BJ (cell line): ENCODE results near the gene UBAP1. TPM values are rescaled to one million over a fixed set of nuclear protein-coding genes. Genes with fewer than 3 reads are reported as not detected.

ENCODE experiments used
- CTCF ChIA-PET: fragments of 350-600 bp; formaldehyde crosslinking; extraction: SDS; loops from one replicate; lab custom pipeline; 2021; ENCODE audit warnings: antibody characterized with exemption, inconsistent platforms; lab: Yijun Ruan, JAX
- POLR2A ChIA-PET: fragments of 300-600 bp; sonication (Branson Sonifier 250); formaldehyde crosslinking; extraction: SDS; loops from one replicate; lab custom pipeline; 2021; ENCODE audit warnings: antibody characterized with exemption; lab: Charles Lee
- DNase-seq: peaks from one replicate; pipeline ENCODE4 v3.0.0-alpha.2; 2011; ENCODE audit warnings: low read depth
- H3K27me3 ChIP-seq: 2 replicates; pipeline ENCODE4 v1.6.0; 2011; ENCODE audit warnings: low read length; ENCODE audit not compliant: control insufficient read depth, insufficient read depth
- H3K36me3 ChIP-seq: 2 replicates; pipeline ENCODE4 v1.5.1; 2011; ENCODE audit warnings: low read length; ENCODE audit not compliant: control insufficient read depth, insufficient read depth
- H3K4me3 ChIP-seq: 2 replicates; pipeline ENCODE4 v1.5.1; 2011; ENCODE audit warnings: low read depth, mild to moderate bottlenecking, control low read depth, low read length
- CTCF ChIP-seq: IDR thresholded peaks from 2 replicates; pipeline ENCODE4 v1.5.1; 2011; ENCODE audit warnings: low read depth, mild to moderate bottlenecking, control low read depth, inconsistent platforms, low read length, moderate library complexity; ENCODE audit not compliant: insufficient read depth
- polyA plus RNA-seq: library from polyadenylated mRNA; depleted of rRNA; stranded (reverse); fragments of >200 nt; gene quantifications from 2 replicates; pipeline ENCODE4 v1.2.3, GENCODE V29; 2011

UBAP1 gene
- polyA plus RNA-seq, 1 experiment = 65.5 TPM

GRCh38 chr9:34203275-34203991, 24.6 kb downstream of the UBAP1 start:
- peaks cover 1% of the 10 kb centered on the region; the same call in 1 of the 2 replicates for H3K36me3 ChIP-seq
- CTCF ChIA-PET = interaction anchor here (0.6 kb wide), 1 partner anchor 580 kb away, joined by 3 read pairs; no protein-coding TSS in a partner anchor
- POLR2A ChIA-PET = no interaction called here
- no peak overlapping the region for H3K4me3 ChIP-seq
- no peak for DNase-seq
- no peak for TF ChIP-seq CTCF
- no peaks in the 10 kb centered on the region for H3K27me3 ChIP-seq

GRCh38 chr9:34203992-34204635, 25.3 kb downstream of the UBAP1 start:
- Histone ChIP-seq H3K36me3 (peaks cover 1% of the 10 kb centered on the region; the same call in 1 of the 2 replicates), H3K4me3 (no peak overlapping the region), H3K27me3 (no peaks in the 10 kb centered on the region)
- CTCF ChIA-PET = no interaction called here
- TF ChIP-seq CTCF = no peak
- POLR2A ChIA-PET = no interaction called here
- DNase-seq = no peak

DNA sequence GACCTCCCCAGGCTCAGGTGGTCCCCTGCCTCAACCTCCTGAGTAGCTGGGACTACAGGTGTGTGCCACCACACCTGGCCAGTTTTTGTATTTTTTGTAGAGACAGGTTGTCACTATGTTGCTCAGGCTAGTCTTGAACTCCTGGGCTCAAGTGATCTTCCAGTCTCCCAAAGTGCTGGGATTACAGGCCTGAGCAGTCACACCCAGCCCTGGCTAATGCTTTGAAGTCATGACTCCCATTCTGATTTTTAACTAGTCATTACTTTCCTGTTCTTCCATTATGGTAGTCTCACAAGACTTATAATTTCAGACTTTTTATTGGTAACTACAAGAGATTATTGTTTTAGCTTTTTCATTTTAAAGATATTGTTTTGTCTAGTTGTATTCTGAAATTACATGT, 26.3 kb downstream of the UBAP1 start:
- CTCF ChIA-PET = no interaction called here
- no peak for TF ChIP-seq CTCF
- Histone ChIP-seq H3K36me3 (peaks cover 1% of the 10 kb centered on the region; the same call in 1 of the 2 replicates), H3K27me3 (no peaks in the 10 kb centered on the region), H3K4me3 (no peak overlapping the region)
- no peak for DNase-seq
- POLR2A ChIA-PET = no interaction called here

DNA sequence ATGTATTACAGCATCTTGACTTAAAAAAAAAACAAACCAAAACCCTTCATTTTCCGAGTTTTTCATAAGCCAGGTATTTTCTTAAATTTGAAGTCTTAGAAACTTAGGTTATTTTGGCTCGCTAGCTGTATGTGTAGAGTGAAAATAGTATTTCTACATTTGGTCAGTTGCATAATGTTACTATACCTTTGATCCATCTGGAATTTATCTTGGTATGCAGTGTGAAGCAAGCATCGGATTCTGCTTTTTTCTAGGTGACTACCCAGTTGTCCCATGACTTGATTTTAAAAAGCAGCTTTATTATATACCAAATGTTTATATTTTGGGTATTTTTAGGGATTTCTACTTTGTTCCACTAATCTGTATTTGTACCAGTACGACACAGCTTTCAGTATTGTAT, 27.7 kb downstream of the UBAP1 start:
- CTCF ChIA-PET = interaction anchor here (0.6 kb wide), 1 partner anchor 15 kb away, joined by 3 read pairs; no protein-coding TSS in a partner anchor

More for the DNA sequence above, 27.7 kb downstream of the UBAP1 start:
- Histone ChIP-seq H3K36me3 (peaks cover 1% of the 10 kb centered on the region; the same call in 1 of the 2 replicates), H3K27me3 (no peaks in the 10 kb centered on the region), H3K4me3 (no peak overlapping the region)
- no peak for DNase-seq
- no peak for TF ChIP-seq CTCF
- POLR2A ChIA-PET = no interaction called here
